Body of pancreas (tissue), 4 donors: Measurements from ENCODE around the gene GJB6. TPM values are rescaled to one million over a fixed set of nuclear protein-coding genes. Genes with fewer than 3 reads are reported as not detected.

Source experiments
- ATAC-seq: fragments of 150-250 bp; one replicate; pipeline ENCODE4 v1.9.1; 2016
- DNase-seq, 4 donors: peaks; one replicate each; pipeline ENCODE4 v3.0.0-alpha.2; 2019
- H3K27ac ChIP-seq, 4 donors: fragments of 200-600 bp; sonication (generic); 1 replicate in 3 of 4; 2 replicates in 1 of 4; pipeline versions ENCODE4 v1.5.1 to v1.6.1; 2016 to 2019; ENCODE audit warnings: mild to moderate bottlenecking in 1 of 4, mixed read lengths in 1 of 4, moderate library complexity in 1 of 4
- H3K27me3 ChIP-seq, 2 donors: fragments of 200-600 bp; sonication (generic); one replicate each; pipeline ENCODE4 v1.6.0; 2016; ENCODE audit warnings: mild to moderate bottlenecking in 1 of 2
- H3K36me3 ChIP-seq, 2 donors: fragments of 200-600 bp; sonication (generic); replicated peaks in 1 of 2; 2 replicates each; pipeline ENCODE4 v1.5.1; 2016; ENCODE audit warnings: low read depth in 2 of 2; ENCODE audit not compliant: insufficient read depth in 1 of 2
- H3K4me1 ChIP-seq: fragments of 200-600 bp; sonication (generic); one replicate; pipeline ENCODE4 v1.6.0; 2016
- H3K4me3 ChIP-seq, 2 donors: fragments of 200-600 bp; sonication (generic); 1 replicate in 1 of 2; 2 replicates in 1 of 2; pipeline ENCODE4 v1.5.1; 2016 to 2019
- H3K9me3 ChIP-seq, 3 donors: fragments of 200-600 bp; sonication (generic); 1 replicate in 2 of 3; 2 replicates in 1 of 3; pipeline ENCODE4 v1.5.1; 2016
- CTCF ChIP-seq, 7 experiments: fragments of 450-650 bp in 4 of 7; fragments of 200-600 bp in 3 of 7; sonication (generic) in 3 of 7; IDR thresholded peaks; one replicate each; pipeline ENCODE4 v1.5.1; 2016 to 2019; ENCODE audit warnings: antibody characterized with exemption in 7 of 7
- POLR2A ChIP-seq, 3 donors: fragments of 450-650 bp; IDR thresholded peaks; one replicate each; pipeline ENCODE4 v1.6.1; 2016; ENCODE audit warnings: antibody characterized with exemption in 3 of 3, mild to moderate bottlenecking in 2 of 3
- WGBS, 2 donors: methylation state at CpG; one replicate each; pipeline ENCODE4 v1.1.5; 2017; 5-methylcytosine and 5-hydroxymethylcytosine counted together
- intact Hi-C: fragments of 100-400 bp; cut with DNase I; formaldehyde crosslinking; loops from one replicate; pipeline ENCODE4 v1.15.1; 2023
- total RNA-seq, 2 donors: library from RNA; depleted of rRNA; stranded (reverse); fragments of >200 nt; gene quantifications; one replicate each; pipeline ENCODE4 v1.1.0, GENCODE V29; 2016

GJB6 gene
- total RNA-seq, 2 donors from 2014 or later = not detected

- no peak for ATAC-seq
- intact Hi-C loops = no loop called here
- no peak for DNase-seq
These were observed 39.3 kb upstream of the GJB6 start for GRCh38 chr13:20271441-20271840.

GRCh38 chr13:20270163-20270865 is 38.2 kb upstream of the GJB6 start:
- Histone ChIP-seq H3K9me3 (no peaks in the 10 kb centered on the region), H3K4me3 (no peak overlapping the region), H3K27me3 (no peaks in the 10 kb centered on the region), H3K4me1 (no peaks in the 10 kb centered on the region), H3K36me3 (no peaks in the 10 kb centered on the region), H3K27ac (no peak overlapping the region)
- DNase-seq (no peak), ATAC-seq (no peak)
- TF ChIP-seq CTCF (IDR thresholded peaks at IDR 0.05) (no peak), POLR2A (IDR thresholded peaks at IDR 0.05) (no peak)
- 33 to 39% methylated on average over 9 of the region's 9 CpGs for WGBS, 2 donors
- intact Hi-C loops = no loop called here

More at GRCh38 chr13:20271441-20271840, 39.3 kb upstream of the GJB6 start:
- TF ChIP-seq CTCF (IDR thresholded peaks at IDR 0.05) (no peak), POLR2A (IDR thresholded peaks at IDR 0.05) (no peak)
- Histone ChIP-seq H3K27me3 (no peaks in the 10 kb centered on the region), H3K4me3 (no peak overlapping the region), H3K4me1 (no peaks in the 10 kb centered on the region), H3K9me3 (no peaks in the 10 kb centered on the region), H3K36me3 (no peaks in the 10 kb centered on the region), H3K27ac (no peak overlapping the region)
- 64 to 79% methylated on average over 4 of the region's 4 CpGs for WGBS, 2 donors

- H3K9me3 ChIP-seq = no peaks in the 10 kb centered on the region
- no peak overlapping the region for H3K4me3 ChIP-seq
- ATAC-seq (no peak), DNase-seq (no peak)
- H3K27ac ChIP-seq = no peak overlapping the region
- intact Hi-C loops = no loop called here
- H3K27me3 ChIP-seq = no peaks in the 10 kb centered on the region
- no peak for TF ChIP-seq CTCF (IDR thresholded peaks at IDR 0.05)
- TF ChIP-seq POLR2A (IDR thresholded peaks at IDR 0.05) = no peak
- WGBS, 2 donors = 53 to 65% methylated on average over 9 of the region's 9 CpGs
- H3K4me1 ChIP-seq = no peaks in the 10 kb centered on the region
- H3K36me3 ChIP-seq = no peaks in the 10 kb centered on the region
These were observed 32.3 kb upstream of the GJB6 start for GRCh38 chr13:20264271-20265018.

- Histone ChIP-seq H3K36me3 (no peaks in the 10 kb centered on the region), H3K4me1 (no peaks in the 10 kb centered on the region), H3K9me3 (no peaks in the 10 kb centered on the region), H3K4me3 (no peak overlapping the region), H3K27ac (no peak overlapping the region), H3K27me3 (no peaks in the 10 kb centered on the region)
- DNase-seq (no peak), ATAC-seq (no peak)
- WGBS, 2 donors = 74 to 78% methylated on average over 8 of the region's 8 CpGs
- intact Hi-C loops = no loop called here
- TF ChIP-seq CTCF (IDR thresholded peaks at IDR 0.05) (no peak), POLR2A (IDR thresholded peaks at IDR 0.05) (no peak)
These were observed 31.4 kb upstream of the GJB6 start for GRCh38 chr13:20263393-20264044.
